T-helper 1 cell treated with Interleukin-12 subunit alpha and Interleukin-12 subunit beta and Interleukin-4 antibody, amounts not matched to agents 30 ng/mL and 1 ng/mL, for 36 hours (primary cell): ENCODE results near the gene TSEN34. TPM values are rescaled to one million over a fixed set of nuclear protein-coding genes. Genes with fewer than 3 reads are reported as not detected.
"Not testable (repeated sequence)": the region's sequence is repeated elsewhere in the genome, so short reads cannot be mapped to it uniquely, and the experiment has no call there.

Source experiments
- intact Hi-C: fragments of 100-400 bp; cut with micrococcal nuclease; formaldehyde crosslinking; loops from one replicate; pipeline ENCODE4 v1.15.1; 2024
- total RNA-seq: library from RNA; stranded (reverse); gene quantifications from 2 replicates; pipeline ENCODE4 v1.2.3, GENCODE V29; 2022

The TSEN34 gene
- total RNA-seq, 1 donor from 2014 or later, result 10.6 TPM

DNA sequence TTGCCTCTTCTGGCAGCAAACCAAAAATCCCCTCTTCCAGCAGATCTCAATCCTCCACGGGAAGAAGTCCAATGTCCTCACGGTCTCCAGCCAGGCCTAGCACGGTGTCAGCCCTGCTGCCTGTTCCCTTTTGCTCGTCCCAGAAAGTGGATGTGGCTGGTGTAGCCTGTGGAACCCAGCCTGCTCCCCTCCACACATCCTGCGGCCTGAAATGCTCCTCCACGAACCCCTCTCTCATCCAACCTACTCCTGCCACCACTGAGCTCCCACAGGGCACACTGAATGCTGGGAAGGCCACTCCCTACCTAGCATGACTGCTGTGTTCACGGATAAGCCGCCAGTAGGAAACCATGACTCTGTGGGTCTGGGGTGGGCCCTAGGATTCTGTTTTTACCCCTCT is 4.8 kb upstream of the TSEN34 start:
- intact Hi-C loops, result no loop called here

DNA sequence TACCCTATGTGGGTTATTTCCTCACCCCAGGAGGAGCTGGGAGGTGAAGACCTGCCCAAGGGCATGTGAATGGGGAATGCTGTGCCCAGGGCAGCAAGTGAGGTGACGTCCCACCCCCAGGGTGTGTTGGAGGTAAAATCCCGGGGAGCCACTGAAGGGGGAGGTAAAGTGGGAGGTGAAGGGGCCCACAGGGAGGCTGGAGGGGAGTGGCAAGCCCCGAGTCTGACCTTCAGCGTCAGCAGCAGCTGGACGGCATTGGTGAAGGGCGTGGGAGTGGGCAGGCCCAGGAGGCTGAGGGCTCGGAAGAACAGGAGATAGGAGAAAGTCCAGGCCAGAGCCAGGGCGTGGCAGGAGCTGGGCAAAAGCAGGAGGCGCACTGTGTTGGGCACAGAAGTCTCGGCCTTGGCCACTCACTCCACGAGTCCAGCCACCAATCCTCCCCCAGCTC is 4.2 kb upstream of the TSEN34 start:
- intact Hi-C loops, result no loop called here

DNA sequence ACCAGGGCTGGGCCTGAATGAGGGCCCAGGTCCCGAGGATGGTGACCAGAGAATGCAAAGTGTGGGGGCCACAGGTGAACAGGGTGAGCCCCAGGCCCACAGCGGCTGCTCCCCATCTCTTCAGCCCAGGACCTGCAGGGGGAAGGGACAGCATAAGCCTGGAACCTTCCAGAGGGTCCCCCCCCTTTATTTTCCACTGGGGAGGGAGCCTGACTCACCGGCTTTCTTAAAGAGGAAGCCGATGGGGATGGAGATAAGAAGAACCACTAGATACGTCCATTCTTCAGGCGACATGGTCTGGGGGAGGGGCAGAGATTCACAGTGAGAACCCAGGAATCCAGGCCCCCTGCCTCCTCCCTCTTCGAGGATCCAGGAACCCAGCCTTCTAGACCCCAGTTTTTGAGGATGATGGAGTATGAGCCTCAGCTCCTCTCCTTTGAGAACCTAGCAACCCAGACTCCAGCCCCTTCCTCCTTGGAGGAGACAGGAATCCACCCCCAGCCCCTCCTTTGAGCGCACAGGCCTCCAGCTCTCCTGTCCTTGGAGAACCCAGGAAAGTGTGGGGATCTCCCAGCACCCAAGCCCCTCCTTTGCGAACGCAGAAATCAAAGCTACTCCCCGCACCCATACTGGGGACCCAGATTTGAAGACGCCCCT is 2.8 kb upstream of the TSEN34 start:
- intact Hi-C loops, result loop anchor here (2.0 kb wide), 1 partner anchor 20 kb away; no protein-coding TSS in a partner anchor

DNA sequence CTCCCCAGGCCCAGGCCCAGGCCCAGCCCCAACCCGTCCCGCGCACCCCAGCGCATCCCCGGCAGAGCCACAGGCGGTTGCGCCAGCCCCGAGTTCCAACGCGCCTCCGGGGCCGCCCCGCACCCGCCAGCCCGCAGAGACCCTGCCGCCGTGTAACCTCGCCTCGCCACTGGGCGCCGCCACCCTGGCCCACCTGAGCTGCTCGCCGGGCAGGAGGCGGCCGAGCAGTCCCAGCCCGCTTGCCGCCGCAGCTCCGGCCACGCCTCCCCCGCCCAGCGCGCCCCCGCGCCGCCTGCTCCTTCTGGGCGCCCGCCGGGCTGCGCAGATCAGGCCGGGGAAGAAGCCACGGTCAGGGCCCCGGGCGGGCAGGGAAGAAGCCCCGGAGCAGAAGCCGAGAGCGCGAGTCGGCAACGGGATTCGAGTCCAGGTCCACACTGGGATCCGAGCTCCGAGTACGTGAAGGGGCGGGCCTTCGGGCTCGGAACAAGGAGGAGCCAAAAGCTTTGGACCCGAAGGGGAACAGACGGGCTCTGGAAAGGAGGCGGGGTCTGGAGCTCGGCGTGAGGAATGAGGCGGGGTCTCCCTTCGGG is 1.9 kb upstream of the TSEN34 start, which contains the start of gene MBOAT7:
Gene MBOAT7 (minus strand): TSS at position 436 of the 590 bp plus-strand sequence. CDS start 1,072 bp downstream, outside the sequence.
- intact Hi-C loops, result loop anchor here (1.0 to 2.0 kb wide), 7 partner anchors 11 to 1932 kb away; partner anchors contain the start of genes FIZ1, KMT5C, LENG8 and ZNF787

DNA sequence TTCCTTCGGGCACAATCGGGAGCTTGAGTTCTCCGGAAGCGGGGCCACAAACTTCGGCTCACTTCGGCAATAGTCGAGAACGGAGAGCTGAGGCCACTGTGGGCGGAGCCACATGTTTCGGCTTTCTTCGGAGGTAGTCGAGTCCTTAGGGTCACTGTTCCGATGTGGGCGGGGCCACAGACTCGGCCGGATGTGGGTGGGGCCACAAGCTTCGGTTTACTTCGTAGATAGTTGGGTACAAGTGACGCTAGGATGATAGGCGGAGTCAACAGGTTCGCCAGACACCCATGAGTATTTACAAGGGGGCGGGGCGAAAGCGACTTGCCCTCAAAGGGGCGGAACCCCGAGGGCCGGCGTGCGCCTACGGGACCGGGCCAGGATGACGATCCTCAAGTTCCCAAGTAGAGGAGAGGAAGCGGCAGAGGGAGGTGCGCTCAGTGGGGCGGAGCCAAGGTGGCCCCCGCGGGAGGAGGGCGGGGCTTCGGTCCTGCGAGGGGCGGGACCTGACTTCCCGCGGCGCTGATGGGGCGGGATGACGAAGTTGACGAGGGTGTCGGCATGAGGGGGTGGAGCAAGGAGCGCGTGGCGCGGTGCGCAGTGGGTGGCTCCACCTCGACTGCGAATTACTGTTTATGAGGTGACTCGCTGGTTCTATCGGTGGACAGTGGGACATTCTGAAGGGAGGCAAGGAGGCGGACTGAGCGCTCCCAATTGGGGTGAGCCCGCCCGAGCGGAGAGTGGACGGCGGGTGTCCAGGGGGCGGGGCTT is 1.2 kb upstream of the TSEN34 start:
- intact Hi-C loops, result loop anchor here (1.0 to 5.0 kb wide), 17 partner anchors 10 to 1951 kb away; partner anchors contain the start of genes CNOT3, FIZ1, KMT5C and LENG1

DNA sequence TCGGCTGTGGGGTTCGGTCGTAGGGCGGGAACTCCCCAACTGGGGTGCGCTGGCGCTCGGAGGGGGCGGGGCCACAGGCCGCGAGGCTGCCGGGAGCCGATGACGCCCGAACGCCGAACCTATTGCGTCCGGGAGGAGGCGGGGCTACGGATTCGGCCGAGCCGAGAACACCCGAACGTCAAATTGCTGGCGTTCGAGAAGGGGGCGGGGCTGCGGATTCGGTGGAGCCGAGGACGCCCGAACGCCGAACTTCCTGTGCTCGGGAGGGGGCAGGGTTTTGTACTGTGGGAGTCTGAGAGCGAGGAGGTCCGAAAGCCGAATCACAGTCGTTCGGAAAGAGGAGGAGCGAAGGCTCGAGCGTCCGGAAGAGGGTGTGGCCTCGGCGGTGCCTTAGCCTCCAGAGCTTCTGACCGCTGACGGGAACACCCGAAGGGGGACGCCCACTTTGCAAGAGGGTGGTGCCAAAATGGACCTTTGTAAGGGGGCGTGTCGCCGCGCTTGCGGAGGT is 551 bp upstream of the TSEN34 start:
- intact Hi-C loops, result loop anchor here (1.0 to 5.0 kb wide), 11 partner anchors 10 to 1951 kb away; partner anchors contain the start of genes CNOT3, LENG1, MYADM and NDUFA3

DNA sequence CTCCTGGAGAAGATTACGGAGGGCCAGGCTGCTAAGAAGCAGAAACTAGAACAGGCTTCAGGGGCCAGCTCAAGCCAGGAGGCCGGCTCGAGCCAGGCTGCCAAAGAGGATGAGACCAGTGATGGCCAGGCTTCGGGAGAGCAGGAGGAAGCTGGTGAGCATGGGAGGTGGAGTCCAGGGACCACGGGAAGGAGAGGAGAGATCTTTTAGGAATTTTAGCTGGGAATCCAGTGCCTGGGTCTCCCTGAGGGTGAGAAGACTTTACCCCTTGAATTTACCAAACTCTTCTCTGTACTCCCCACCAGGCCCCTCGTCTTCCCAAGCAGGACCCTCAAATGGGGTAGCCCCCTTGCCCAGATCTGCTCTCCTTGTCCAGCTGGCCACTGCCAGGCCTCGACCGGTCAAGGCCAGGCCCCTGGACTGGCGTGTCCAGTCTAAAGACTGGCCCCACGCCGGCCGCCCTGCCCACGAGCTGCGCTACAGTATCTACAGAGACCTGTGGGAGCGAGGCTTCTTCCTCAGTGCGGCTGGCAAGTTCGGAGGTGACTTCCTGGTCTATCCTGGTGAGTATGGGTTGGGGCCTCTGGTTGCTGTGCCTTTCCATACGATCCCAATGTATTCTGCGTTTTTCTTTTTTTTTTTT is 824 bp downstream of the TSEN34 start:
- intact Hi-C loops, result loop anchor here (1.0 to 5.0 kb wide), 3 partner anchors 24 to 1090 kb away; partner anchors contain the start of gene ZNF160

DNA sequence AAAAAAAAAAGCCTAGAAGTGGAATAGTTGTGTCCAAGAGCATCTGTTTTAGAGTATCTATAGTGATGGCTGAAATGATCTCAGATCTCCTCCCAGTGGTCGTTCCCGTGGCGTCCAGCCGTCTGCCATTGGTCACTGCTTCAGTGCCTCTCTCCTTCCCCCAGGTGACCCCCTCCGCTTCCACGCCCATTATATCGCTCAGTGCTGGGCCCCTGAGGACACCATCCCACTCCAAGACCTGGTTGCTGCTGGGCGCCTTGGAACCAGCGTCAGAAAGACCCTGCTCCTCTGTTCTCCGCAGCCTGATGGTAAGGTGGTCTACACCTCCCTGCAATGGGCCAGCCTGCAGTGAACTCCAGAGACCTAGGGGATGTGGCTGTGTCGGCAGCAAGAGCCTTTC is 1.9 kb downstream of the TSEN34 start:
- intact Hi-C loops, result loop anchor here (5.0 kb wide), 1 partner anchor 1091 kb away; the partner anchor contains the start of gene ZNF160

DNA sequence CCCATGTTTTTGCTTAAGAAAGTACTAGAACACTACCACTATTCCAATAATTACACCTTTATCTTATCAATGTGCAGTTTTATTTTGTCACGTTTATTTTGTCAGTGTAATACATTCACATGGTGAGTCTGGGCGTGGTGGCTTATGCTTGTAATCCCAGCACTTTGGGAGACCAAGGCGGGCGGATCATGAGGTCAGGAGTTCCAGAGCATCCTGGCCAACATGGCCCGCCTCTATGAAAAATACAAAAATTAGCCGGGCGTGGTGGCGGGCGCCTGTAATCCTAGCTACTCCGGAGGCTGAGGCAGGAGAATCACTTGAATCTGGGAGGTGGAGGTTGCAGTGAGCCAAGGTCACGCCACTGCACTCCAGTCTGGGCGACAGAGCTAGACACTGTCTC is 3.4 kb downstream of the TSEN34 start:
- intact Hi-C loops, result loop anchor here (5.0 kb wide), 1 partner anchor 1092 kb away; the partner anchor contains the start of gene ZNF160

DNA sequence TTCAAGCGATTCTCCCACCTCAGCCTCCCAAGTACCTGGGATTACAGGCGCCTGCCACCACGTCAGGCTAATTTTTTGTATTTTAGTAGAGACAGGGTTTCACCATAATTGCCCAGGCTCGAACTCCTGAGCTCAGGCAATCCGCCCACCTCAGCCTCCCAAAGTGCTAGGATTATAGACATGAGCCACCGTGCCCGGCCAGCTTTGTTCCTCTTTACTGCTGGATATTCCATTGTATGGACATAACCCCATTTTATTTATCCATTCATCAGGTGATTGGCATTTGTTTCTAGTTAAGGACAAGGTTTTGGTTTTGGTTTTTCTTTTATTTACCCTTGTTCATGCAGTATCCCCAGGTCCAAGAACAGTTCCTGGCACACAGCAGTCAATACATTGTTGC is 5.4 kb downstream of the TSEN34 start:
- intact Hi-C loops, result no loop called here

DNA sequence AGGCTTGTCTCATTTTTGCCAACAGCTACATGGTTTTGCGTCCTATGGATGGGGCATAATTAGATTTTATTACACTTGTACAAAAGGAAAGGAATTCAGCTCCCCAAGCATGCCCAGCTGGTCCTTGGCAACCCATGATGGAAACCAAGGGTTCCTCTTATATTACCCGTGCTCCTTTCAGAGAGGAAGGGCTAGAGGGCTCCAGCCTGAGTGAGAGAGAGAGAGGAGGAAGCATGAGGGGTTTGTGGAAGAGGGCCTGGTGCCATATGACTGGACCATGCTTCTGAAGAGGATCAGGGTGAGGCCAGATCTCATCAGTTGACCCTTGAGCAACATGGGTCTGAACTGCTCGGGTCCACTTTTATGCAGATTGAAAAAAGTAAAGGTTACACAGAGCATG is 6.0 kb downstream of the TSEN34 start:
- intact Hi-C loops, result no loop called here

DNA sequence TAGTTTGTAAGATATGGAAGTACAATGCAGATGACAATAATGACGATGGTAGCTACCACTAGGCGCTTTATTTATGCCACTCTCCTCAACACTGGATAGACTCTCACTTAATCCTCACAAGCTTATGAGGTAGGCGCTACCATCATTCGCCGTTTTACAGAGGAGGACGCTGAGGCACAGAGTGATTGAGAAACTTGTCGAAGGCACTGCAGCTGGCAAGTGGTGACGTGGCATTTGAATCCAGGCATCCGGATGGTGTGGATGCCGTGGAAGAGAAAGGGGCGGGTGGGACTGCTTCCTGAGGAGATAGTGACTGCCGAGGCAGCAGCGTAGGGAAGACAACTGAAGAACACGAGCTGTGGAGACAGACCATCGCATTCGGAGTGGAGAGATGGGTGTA is 8.3 kb downstream of the TSEN34 start:
- intact Hi-C loops, result no loop called here

DNA sequence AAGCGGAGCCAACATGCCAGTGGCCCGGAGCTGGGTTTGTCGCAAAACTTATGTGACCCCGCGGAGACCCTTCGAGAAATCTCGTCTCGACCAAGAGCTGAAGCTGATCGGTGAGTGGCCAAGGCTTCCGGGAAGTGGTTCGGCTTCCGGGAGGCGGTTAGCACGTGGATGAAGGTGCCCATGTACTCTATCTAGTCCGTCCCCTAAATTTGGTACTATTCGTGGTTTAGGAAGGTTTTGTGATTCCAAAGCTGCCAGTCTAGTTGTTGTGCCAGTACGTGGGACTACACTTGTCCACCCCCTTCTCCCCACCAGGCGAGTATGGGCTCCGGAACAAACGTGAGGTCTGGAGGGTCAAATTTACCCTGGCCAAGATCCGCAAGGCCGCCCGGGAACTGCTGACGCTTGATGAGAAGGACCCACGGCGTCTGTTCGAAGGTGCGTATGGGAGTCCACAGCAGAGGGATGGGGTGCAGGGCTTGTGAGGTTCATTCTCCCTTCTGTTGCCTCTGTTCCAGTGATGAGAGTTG is 10.1 kb downstream of the TSEN34 start:
- intact Hi-C loops, result loop anchor here (5.0 kb wide), 1 partner anchor 1441 kb away; the partner anchor contains the start of genes ZNF580 and ZNF581

DNA sequence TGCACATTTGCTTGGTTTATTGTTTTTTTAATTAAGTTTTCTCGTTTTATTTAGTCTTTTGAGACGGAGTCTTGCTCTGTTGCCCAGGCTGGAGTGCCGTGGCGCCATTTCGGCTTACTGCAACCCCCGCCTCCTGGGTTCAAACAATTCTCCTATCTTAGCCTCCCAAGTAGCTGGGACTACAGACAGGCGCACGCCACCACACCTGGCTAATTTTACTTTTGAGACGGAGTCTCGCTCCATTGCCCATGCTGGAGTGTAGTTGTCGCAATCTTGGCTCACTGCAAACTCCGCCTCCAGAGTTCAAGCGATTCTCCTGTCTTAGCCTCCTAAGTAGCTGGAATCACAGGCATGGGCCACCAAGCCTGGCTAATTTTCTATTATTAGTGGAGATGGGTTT is 10.9 kb downstream of the TSEN34 start:
- intact Hi-C loops, result loop anchor here (5.0 kb wide), 1 partner anchor 1440 kb away; the partner anchor contains the start of genes ZNF580 and ZNF581

DNA sequence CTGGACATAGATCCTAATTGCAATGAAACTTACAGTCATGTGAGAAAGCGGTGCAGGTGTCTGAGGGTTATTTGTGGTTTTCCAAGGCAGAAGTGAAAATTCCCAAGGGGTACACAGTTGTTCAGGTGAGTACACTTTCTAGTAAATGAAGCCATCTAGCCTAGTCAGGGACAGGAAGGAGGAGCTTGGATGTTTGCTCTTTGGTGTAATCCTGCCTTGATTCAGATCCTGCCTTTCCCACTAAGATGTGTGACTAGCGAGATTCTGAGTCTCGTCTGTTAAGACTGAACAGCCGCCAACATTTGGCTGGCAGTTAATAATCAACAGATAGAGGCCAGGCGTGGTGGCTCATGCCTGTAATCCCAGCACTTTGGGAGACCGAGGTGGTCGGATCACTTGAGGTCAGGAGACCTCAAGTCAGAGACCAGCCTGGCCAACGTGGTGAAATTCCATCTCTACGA is 12.1 kb downstream of the TSEN34 start:
- intact Hi-C loops, result loop anchor here (5.0 kb wide), 1 partner anchor 1439 kb away; the partner anchor contains the start of genes ZNF580 and ZNF581

DNA sequence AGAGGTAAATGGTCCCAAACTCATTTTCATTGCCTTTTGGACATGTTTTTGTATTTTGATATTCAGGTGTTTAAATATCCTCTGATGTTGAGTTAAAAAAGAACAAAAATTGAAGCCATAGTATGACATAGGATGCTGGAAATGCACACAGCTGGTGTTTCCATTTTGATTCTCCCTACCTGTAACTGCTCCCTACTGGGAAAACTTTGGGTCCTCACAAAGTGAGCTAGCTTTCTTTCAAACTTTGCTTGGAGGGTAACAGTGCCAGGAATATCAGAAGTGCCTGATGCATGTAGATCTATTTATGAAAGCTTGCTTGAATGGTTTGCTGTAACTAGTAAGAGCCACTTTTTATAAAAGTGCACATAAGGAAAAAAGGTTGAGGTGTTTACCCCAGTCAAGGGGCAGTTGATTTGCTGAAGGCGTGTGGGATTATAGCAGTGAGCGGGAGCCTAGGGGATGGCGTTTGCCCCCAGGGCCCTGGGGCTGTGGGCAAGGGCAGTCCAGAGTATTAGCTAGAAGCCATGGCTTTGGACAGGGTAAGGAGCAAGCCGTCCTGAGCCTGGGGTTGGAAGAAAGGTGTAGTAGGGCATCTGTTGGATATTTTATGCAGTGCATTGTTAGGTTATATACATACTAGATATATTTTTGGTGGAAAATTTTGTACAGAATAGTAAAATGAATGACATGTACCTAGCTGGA is 13.8 kb downstream of the TSEN34 start:
- intact Hi-C loops, result loop anchor here (5.0 kb wide), 1 partner anchor 1437 kb away; the partner anchor contains the start of genes ZNF580 and ZNF581

DNA sequence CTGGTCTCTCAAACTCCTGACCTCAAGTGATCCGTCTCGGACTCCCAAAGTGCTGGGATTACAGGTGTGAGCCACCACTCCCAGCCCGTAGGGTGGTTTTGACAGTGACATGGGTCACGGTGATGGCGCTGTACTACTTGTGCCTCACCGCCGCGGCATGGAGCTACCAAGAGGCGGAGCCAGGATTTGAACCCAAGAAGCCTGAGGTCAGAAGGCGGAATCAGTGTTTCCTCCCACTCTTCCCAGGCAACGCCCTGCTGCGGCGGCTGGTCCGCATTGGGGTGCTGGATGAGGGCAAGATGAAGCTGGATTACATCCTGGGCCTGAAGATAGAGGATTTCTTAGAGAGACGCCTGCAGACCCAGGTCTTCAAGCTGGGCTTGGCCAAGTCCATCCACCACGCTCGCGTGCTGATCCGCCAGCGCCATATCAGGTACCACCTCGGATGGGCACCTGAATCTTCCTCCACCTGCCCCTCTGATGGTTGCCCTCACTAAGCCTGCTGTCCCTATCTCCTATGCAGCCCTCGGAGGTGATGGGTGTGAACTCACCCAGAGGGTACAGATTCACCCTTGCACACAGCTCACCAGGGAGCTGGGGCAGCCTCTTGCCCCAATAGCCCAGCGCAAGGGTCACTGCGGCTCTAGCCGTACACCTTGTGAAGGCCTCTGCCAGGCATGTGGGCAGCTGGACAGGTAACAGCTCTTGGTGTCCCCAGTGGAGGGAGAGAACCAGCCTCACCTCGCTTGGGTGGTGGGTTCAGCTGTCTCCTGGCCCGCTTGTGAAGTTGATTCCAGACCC is 15.1 kb downstream of the TSEN34 start:
- intact Hi-C loops, result no loop called here

DNA sequence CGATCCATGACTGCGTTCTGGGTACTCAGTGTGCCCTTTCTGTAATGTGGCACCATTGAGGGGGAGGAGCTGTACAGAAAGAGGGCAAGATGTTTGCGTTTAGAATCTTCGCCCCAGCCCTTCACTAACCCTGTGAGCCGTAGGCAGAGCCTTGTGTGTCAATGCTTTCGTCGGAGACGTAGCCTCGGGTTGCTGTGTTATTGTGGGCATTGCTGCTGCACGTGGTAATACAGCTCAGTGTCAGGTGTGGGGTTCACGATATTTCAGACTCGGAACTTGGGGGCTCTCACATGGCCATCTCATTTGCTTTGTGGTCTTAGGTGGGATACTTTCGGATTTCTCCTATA is 15.7 kb downstream of the TSEN34 start:
- intact Hi-C loops, result no loop called here

DNA sequence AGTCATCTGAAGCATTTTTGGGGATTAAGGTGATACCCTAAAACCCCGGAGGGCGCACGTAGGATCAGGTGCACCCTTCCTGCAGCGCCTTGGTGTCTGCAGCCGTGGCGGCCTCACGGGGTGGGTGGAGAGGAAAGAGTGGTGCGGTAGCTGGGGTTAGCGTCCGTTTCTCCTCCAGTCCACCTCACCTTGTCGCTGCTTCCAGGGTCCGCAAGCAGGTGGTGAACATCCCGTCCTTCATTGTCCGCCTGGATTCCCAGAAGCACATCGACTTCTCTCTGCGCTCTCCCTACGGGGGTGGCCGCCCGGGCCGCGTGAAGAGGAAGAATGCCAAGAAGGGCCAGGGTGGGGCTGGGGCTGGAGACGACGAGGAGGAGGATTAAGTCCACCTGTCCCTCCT is 16.1 kb downstream of the TSEN34 start:
- intact Hi-C loops, result not testable (repeated sequence)
